Measurements from ENCODE around the gene ICAM4.
A peak's percentile ranks its signal among the peaks of the same experiment; 100 is the strongest.
"Not testable (repeated sequence)": the region's sequence is repeated elsewhere in the genome, so short reads cannot be mapped to it uniquely, and the experiment has no call there.

Gene ICAM4

GRCh38 chr19:10286803-10287737 lies at the start of gene ICAM4:
Gene ICAM4, plus strand, starts transcription at chr19:10286955. Its CDS starts 58 bp downstream, at chr19:10287013.
- DNase-seq = no peak

- peak; percentile 41 to 71 for DNase-seq
Observed at GRCh38 chr19:10237702-10238101, 49.1 kb upstream of the ICAM4 start.

- DNase-seq = peak; percentile 89 to 96
Observed at GRCh38 chr19:10238172-10238783, 48.5 kb upstream of the ICAM4 start.

GRCh38 chr19:10241826-10242449 lies 44.8 kb upstream of the ICAM4 start:
- not testable (repeated sequence) for DNase-seq

- no peak for DNase-seq
Observed at GRCh38 chr19:10243606-10244005, 43.1 kb upstream of the ICAM4 start.

GRCh38 chr19:10245189-10245939 lies 41.4 kb upstream of the ICAM4 start:
- DNase-seq = no peak

- DNase-seq = no peak
Observed at GRCh38 chr19:10246511-10246910, 40.2 kb upstream of the ICAM4 start.

- DNase-seq = peak; percentile 98 to 99
Observed at GRCh38 chr19:10251792-10252694, 34.7 kb upstream of the ICAM4 start, which contains the start of gene MRPL4. Gene MRPL4, plus strand, starts transcription at chr19:10252214. Its CDS starts 40 bp downstream, at chr19:10252254.

GRCh38 chr19:10252707-10253106 lies 34.0 kb upstream of the ICAM4 start:
- no peak for DNase-seq

GRCh38 chr19:10254244-10254643 lies 32.5 kb upstream of the ICAM4 start:
- no peak for DNase-seq

- DNase-seq = no peak
Observed at GRCh38 chr19:10255358-10255757, 31.4 kb upstream of the ICAM4 start.

- no peak for DNase-seq
Observed at GRCh38 chr19:10256551-10256950, 30.2 kb upstream of the ICAM4 start.

- DNase-seq = no peak
Observed at GRCh38 chr19:10256970-10257615, 29.7 kb upstream of the ICAM4 start.

GRCh38 chr19:10258080-10258710 lies 28.6 kb upstream of the ICAM4 start:
- no peak for DNase-seq

GRCh38 chr19:10259162-10259905 lies 27.4 kb upstream of the ICAM4 start:
- DNase-seq = peak; percentile 81 to 83

- DNase-seq = no peak
Observed at GRCh38 chr19:10260141-10260584, 26.6 kb upstream of the ICAM4 start.

GRCh38 chr19:10262771-10263170 lies 24.0 kb upstream of the ICAM4 start:
- DNase-seq = no peak

GRCh38 chr19:10266706-10267105 lies 20.0 kb upstream of the ICAM4 start:
- DNase-seq = no peak

- no peak for DNase-seq
Observed at GRCh38 chr19:10268071-10268470, 18.7 kb upstream of the ICAM4 start.
